HEK293T (cell line): ENCODE data around the gene ART3.

Experiments
- BHLHE40 ChIP-seq: fragments of 450-650 bp; IDR thresholded peaks from 2 replicates; pipeline ENCODE4 v1.6.1; 2016; ENCODE audit warnings: mild to moderate bottlenecking, moderate library complexity, borderline replicate concordance
- CTBP1 ChIP-seq: fragments of 450-650 bp; IDR thresholded peaks from 2 replicates; pipeline ENCODE4 v1.6.1; 2016; ENCODE audit warnings: borderline replicate concordance
- FOXK2 ChIP-seq: fragments of 450-650 bp; IDR thresholded peaks from 2 replicates; pipeline ENCODE4 v1.6.1; 2016; ENCODE audit warnings: mild to moderate bottlenecking
- FOXM1 ChIP-seq: fragments of 450-650 bp; IDR thresholded peaks from 2 replicates; pipeline ENCODE4 v1.6.1; 2017; ENCODE audit warnings: mild to moderate bottlenecking, borderline replicate concordance
- HDGF ChIP-seq: fragments of 450-650 bp; IDR thresholded peaks from 2 replicates; pipeline ENCODE4 v1.6.1; 2017; ENCODE audit warnings: antibody characterized with exemption, borderline replicate concordance
- NFRKB ChIP-seq: fragments of 450-650 bp; IDR thresholded peaks from 2 replicates; pipeline ENCODE4 v1.6.1; 2016; ENCODE audit warnings: mild to moderate bottlenecking, moderate library complexity
- SP1 ChIP-seq: fragments of 450-650 bp; IDR thresholded peaks from 2 replicates; pipeline ENCODE4 v1.6.1; 2017
- TARDBP ChIP-seq: fragments of 450-650 bp; IDR thresholded peaks from 2 replicates; pipeline ENCODE4 v1.6.1; 2016
- ZNF384 ChIP-seq: fragments of 450-650 bp; IDR thresholded peaks from 2 replicates; pipeline ENCODE4 v1.6.1; 2016

GRCh38 chr4:76074468-76074867 lies at the start of gene ART3:
- no peak for TF ChIP-seq FOXK2
- TF ChIP-seq ZNF384 = no peak
- no peak for TF ChIP-seq TARDBP
- TF ChIP-seq CTBP1 = no peak
- no peak for TF ChIP-seq BHLHE40
- TF ChIP-seq FOXM1 = no peak
- no peak for TF ChIP-seq HDGF
- no peak for TF ChIP-seq SP1
- TF ChIP-seq NFRKB = no peak
